ENCODE data around the gene GALNT17.

GALNT17 gene

DNA sequence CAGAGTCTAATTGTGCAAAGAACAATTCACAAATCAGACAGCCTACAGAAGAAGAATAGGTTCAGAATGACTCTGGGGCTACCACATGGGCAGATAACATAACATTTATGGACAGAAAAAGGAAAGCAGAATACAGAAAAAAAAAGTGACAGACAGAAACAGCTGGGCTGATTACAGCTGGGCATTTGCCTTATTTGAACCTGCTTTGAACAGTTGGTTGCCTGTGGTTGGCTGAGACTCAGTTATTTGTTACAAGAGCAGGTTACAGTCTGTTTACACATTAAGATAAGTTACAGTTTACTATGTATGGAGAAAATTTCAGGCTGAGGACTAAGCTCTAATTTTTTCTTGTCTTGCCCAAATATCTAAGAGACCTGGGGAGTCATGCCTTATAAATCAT is 327.2 kb downstream of the GALNT17 start:
- no peak for DNase-seq (ENCODE audit: low read depth)

DNA sequence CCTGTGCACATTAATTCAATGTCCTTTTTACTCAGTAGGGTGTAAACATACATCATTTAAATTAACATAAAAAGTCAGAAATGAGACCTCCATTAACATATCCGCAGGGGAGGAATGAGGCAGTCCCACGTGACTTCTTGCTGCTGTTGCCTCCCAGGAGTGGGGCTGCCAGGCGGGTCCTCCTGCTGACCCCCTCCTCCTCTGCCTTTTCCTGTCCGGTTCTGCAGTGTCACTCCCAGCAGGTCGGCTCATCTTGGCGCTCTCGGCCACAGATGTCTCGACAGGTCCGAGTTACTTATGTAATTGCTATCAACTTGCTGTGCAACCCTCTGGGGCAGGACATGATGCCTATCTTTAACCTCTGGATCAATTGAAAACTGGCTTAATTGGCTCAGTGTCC is 329.6 kb downstream of the GALNT17 start:
- no peak for DNase-seq (ENCODE audit: low read depth)

DNA sequence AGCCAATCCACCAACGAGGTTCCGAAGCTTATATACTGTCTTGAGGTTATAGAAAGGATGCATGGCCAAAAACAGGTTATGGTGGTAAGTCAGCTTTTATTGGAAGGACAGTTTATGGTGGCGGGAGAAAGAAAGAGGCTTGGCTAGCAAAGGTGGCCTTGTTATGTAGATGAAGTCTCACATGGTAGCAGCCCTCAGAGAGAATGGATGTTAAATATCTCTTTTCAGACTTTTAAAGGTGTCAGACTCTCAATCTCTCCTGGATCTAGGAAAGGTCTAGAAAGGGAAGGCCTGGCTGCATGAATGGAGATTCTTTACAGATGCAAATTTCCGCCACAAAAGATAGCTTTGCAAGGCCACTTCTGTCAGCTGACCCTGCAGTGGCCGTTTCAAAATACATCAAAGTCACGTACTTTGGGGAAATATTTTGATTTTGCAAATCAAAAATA is 333.8 kb downstream of the GALNT17 start:
- no peak for DNase-seq (ENCODE audit: low read depth)

- no peak for DNase-seq (ENCODE audit: low read depth)
Observed at GRCh38 chr7:71466448-71467145, 334.7 kb downstream of the GALNT17 start.

- no peak for DNase-seq (ENCODE audit: low read depth)
Observed at GRCh38 chr7:71470326-71470725, 338.4 kb downstream of the GALNT17 start.

DNA sequence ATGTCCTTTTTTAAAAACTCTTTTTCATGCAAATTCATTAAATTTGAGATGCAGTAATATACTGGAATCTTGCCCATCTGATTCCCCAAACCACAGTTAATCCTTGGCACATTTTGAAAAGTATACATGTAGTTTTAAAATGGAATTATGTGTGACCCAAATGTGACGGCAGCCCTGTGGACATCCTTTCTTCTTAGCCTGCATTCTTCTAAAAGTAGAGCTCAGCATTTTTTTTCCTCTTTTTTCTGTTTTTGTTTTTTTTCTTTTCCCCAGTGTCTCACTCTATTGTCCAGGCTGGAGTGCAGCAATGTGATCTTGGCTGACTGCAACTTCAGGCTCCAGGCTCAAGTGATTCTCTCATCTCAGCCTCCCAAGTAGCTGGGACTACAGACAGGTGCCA is 338.9 kb downstream of the GALNT17 start:
- DNase-seq (ENCODE audit: low read depth), result no peak

GRCh38 chr7:71472962-71473361 is 341.0 kb downstream of the GALNT17 start:
- no peak for DNase-seq (ENCODE audit: low read depth)

- DNase-seq (ENCODE audit: low read depth), result no peak
Observed at GRCh38 chr7:71473366-71473967, 341.5 kb downstream of the GALNT17 start.

GRCh38 chr7:71477441-71477840 is 345.5 kb downstream of the GALNT17 start:
- no peak for DNase-seq (ENCODE audit: low read depth)

- no peak for DNase-seq (ENCODE audit: low read depth)
Observed at GRCh38 chr7:71479231-71479630, 347.3 kb downstream of the GALNT17 start.

DNA sequence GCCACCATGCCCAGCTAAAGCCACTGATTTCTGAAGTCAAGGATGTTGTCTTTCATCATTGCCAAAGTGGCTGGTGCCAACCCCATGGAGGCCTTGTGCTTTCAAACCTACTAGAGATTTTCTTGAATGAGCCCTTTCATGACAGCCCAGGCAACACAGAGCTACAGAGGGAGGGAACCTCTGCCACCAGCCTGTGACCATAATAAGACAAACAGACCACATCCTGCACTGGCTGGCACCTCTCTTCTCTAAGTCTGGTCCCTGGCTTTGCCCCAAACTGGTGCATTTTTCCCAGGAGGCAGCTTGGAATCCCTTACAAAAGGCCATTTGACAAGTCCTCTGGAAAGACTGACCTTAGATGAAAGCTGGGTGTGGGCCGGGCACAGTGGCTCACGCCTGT is 348.8 kb downstream of the GALNT17 start:
- DNase-seq (ENCODE audit: low read depth), result no peak

DNA sequence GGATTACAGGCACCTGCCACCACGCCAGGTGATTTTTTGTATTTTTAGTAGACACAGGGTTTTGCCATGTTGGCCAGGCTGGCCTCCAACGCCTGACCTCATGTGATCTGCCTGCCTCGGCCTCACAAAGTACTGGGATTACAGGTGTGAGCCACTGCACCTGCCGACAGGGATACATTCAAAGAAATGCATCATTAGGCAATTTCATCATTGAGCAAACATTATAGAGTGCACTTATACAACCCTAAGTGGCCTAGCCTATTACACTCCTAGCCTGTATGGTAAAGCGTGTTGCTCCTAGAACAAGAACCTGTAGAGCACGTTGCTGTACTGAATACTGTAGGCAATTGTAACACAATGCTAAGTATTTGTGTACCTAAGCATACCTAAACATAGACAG is 350.3 kb downstream of the GALNT17 start:
- DNase-seq (ENCODE audit: low read depth), result no peak

DNA sequence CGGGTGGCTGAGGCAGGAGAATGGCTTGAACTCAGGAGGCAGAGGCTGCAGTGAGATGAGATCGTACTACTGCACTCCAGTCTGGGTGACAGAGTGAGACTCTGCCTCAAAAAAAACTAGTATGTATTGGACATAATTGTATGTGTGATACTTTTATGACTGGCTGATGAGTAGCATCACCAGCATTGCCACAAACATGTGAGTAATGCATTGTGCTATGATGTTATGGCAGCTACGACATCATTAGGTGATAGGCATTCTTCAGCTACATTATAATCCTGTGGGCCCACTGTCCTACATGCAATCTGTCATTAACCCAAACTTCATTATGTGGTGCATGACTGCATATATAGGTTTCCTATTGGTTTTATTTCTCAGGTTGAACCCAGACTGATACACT is 352.4 kb downstream of the GALNT17 start:
- DNase-seq (ENCODE audit: low read depth), result no peak

DNA sequence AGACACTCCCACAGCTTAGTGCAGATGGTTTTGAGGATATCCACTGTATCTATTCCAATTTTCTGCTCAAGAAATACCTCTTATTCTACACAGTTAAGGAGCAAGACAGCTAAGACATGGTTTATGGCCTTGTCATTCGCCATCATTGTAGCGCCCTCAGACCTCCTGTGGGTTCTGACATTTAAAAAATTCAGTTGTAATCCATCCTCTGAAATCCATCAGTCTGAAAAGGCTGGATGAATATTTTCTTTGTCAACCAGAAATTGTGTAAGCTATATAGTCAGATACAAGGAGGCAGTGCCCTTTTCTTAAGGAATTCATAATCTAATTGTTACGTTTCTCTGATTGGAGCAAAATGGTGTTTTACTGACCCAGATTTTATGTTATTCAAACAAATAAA is 353.6 kb downstream of the GALNT17 start:
- no peak for DNase-seq (ENCODE audit: low read depth)

- DNase-seq (ENCODE audit: low read depth), result no peak
Observed at GRCh38 chr7:71486414-71486813, 354.5 kb downstream of the GALNT17 start.

GRCh38 chr7:71486856-71487628 is 355.1 kb downstream of the GALNT17 start:
- no peak for DNase-seq (ENCODE audit: low read depth)

GRCh38 chr7:71488308-71488707 is 356.4 kb downstream of the GALNT17 start:
- DNase-seq (ENCODE audit: low read depth), result no peak

DNA sequence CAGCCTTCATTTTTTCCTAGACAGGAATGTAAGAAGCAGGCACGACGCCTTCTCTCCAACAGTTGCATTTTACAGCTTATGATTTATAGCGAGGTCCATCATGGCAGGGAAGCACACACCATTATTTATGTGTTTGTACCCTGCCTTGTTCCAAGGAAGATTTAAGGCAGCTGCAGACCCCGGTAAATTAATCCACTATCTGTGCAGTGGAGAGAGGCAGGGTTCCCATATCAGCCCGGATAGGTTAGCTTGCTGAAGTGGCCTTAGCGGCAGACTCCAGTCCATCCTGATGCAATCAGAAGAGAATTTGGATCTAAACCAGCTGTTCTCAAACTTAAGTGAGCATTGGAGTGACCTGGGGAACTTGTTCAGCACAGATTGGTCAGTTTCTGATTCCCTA is 359.4 kb downstream of the GALNT17 start:
- DNase-seq (ENCODE audit: low read depth), result no peak

- DNase-seq (ENCODE audit: low read depth), result no peak
Observed at GRCh38 chr7:71495828-71496227, 363.9 kb downstream of the GALNT17 start.

- no peak for DNase-seq (ENCODE audit: low read depth)
Observed at GRCh38 chr7:71497256-71497946, 365.5 kb downstream of the GALNT17 start.

DNA sequence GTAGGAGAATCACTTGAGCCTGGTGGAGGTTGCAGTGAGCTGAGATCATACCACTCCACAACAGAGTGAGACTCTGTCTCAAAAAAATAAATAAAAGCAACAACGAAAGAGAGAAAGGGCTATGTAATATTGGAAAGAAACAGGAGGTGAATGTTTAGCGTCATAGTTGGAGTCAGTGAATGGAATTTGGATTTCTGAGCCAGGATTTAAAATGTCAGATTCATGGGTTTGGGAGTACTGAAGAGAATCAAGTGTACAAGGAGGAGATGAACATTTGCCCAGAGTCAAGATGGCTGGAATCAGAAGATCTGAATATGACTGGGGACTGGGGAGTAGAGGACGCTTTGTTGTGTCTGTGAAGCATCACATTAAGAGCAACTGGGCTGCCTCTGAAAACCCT is 366.4 kb downstream of the GALNT17 start:
- DNase-seq (ENCODE audit: low read depth), result no peak

DNA sequence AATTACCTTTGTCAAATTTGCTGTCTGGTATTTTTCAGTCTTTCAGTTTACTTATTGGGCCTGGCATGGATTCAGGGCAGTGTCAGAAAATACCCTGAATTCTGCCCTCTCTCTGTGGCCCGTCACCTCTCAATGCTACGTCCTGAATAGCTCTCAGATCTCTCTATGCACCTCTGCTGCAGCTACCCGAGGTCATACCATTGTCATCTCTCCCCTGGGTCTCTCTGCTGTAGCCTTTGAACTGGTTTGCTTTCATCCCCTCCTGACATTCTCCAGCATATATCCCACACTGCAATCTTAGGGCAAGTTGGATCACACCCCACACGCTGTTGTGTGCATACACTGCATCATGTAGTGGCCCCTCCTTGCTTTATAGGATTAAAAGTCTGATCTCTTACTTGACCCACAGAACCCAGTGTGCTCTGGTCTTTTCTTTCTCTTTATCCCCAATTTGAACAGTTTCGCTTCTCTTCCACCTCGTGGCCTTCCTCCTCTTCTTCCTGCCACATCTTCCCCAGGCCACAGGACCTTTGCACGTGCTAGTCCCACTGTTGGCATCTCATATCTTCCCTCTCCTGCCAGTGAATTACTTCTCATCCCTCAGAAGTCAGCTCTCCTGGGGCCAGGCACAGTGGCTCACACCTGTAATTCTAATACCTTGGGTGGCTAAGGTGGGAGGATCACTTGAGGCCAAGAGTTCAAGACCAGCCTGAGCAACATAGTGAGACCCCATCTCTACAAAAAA is 372.9 kb downstream of the GALNT17 start:
- no peak for DNase-seq (ENCODE audit: low read depth)
